Measurements from ENCODE around the gene HIGD1B.

HIGD1B gene

GRCh38 chr17:44827863-44828262, 19.8 kb upstream of the HIGD1B start:
- Histone ChIP-seq H3K4me1 (peaks cover 18% of the 10 kb centered on the region), H3K4me3 (peak overlapping the region; percentile 76), H3K9me3 (no peaks in the 10 kb centered on the region), H3K36me3 (replicated peaks) (peaks cover 2% of the 10 kb centered on the region; the same call in 1 of the 2 replicates), H3K27me3 (ENCODE audit: low read depth) (no peaks in the 10 kb centered on the region)
- DNase-seq (ENCODE audit: low spot score in 2 of 2): no peak
- in situ Hi-C loops (cut with MboI; ENCODE audit: low sequenced_read_pairs): no loop called here

- peak in 1 of 2 experiments; percentile 23 for DNase-seq (ENCODE audit: low spot score in 2 of 2)
- H3K27me3 ChIP-seq (ENCODE audit: low read depth): no peaks in the 10 kb centered on the region
- peak overlapping the region; percentile 76 for H3K4me3 ChIP-seq
- in situ Hi-C loops (cut with MboI; ENCODE audit: low sequenced_read_pairs): no loop called here
- peaks cover 2% of the 10 kb centered on the region; the same call in 1 of the 2 replicates for H3K36me3 ChIP-seq (replicated peaks)
- H3K9me3 ChIP-seq: no peaks in the 10 kb centered on the region
- H3K4me1 ChIP-seq: peaks cover 18% of the 10 kb centered on the region
Measured at GRCh38 chr17:44828919-44829522, 18.7 kb upstream of the HIGD1B start.

- no peaks in the 10 kb centered on the region for H3K27me3 ChIP-seq (ENCODE audit: low read depth)
- in situ Hi-C loops (cut with MboI; ENCODE audit: low sequenced_read_pairs): no loop called here
- H3K36me3 ChIP-seq (replicated peaks): peaks cover 2% of the 10 kb centered on the region; the same call in 1 of the 2 replicates
- no peaks in the 10 kb centered on the region for H3K9me3 ChIP-seq
- peaks cover 18% of the 10 kb centered on the region for H3K4me1 ChIP-seq
- peak; percentile 34 to 63 for DNase-seq (ENCODE audit: low spot score in 2 of 2)
- H3K4me3 ChIP-seq: peak within 1 kb of the TSS; percentile 76
Measured at GRCh38 chr17:44829523-44830358, 17.9 kb upstream of the HIGD1B start, which contains the start of gene GJC1. Gene GJC1 (minus strand): TSS chr17:44830287. CDS start chr17:44805817, 24,470 bp downstream.

GRCh38 chr17:44830359-44831288, 17.1 kb upstream of the HIGD1B start:
- in situ Hi-C loops (cut with MboI; ENCODE audit: low sequenced_read_pairs): no loop called here
- no peaks in the 10 kb centered on the region for H3K9me3 ChIP-seq
- H3K36me3 ChIP-seq (replicated peaks): peaks cover 2% of the 10 kb centered on the region; the same call in 1 of the 2 replicates
- H3K4me3 ChIP-seq: peak overlapping the region; percentile 76
- peaks cover 18% of the 10 kb centered on the region for H3K4me1 ChIP-seq
- peak; percentile 16 to 50 for DNase-seq (ENCODE audit: low spot score in 2 of 2)
- no peaks in the 10 kb centered on the region for H3K27me3 ChIP-seq (ENCODE audit: low read depth)

- no peak overlapping the region for H3K4me3 ChIP-seq
- peaks cover 18% of the 10 kb centered on the region for H3K4me1 ChIP-seq
- H3K27me3 ChIP-seq (ENCODE audit: low read depth): no peaks in the 10 kb centered on the region
- peaks cover 2% of the 10 kb centered on the region; the same call in 1 of the 2 replicates for H3K36me3 ChIP-seq (replicated peaks)
- no peak for DNase-seq (ENCODE audit: low spot score in 2 of 2)
- in situ Hi-C loops (cut with MboI; ENCODE audit: low sequenced_read_pairs): no loop called here
- H3K9me3 ChIP-seq: no peaks in the 10 kb centered on the region
Measured at GRCh38 chr17:44831371-44831770, 16.3 kb upstream of the HIGD1B start.

- Histone ChIP-seq H3K4me3 (no peak overlapping the region), H3K36me3 (replicated peaks) (peaks cover 2% of the 10 kb centered on the region; the same call in 1 of the 2 replicates), H3K9me3 (no peaks in the 10 kb centered on the region), H3K4me1 (peaks cover 17% of the 10 kb centered on the region), H3K27me3 (ENCODE audit: low read depth) (no peaks in the 10 kb centered on the region)
- DNase-seq (ENCODE audit: low spot score in 2 of 2): no peak
- in situ Hi-C loops (cut with MboI; ENCODE audit: low sequenced_read_pairs): no loop called here
Measured at GRCh38 chr17:44832805-44833204, 14.9 kb upstream of the HIGD1B start.

GRCh38 chr17:44837196-44837595, 10.5 kb upstream of the HIGD1B start:
- in situ Hi-C loops (cut with MboI; ENCODE audit: low sequenced_read_pairs): no loop called here
- H3K9me3 ChIP-seq: no peaks in the 10 kb centered on the region
- DNase-seq (ENCODE audit: low spot score in 2 of 2): no peak

GRCh38 chr17:44840274-44840673, 7.4 kb upstream of the HIGD1B start:
- DNase-seq (ENCODE audit: low spot score in 2 of 2): no peak
- in situ Hi-C loops (cut with MboI; ENCODE audit: low sequenced_read_pairs): no loop called here
- H3K4me3 ChIP-seq: no peak overlapping the region

More at GRCh38 chr17:44837196-44837595, 10.5 kb upstream of the HIGD1B start:
- Histone ChIP-seq H3K36me3 (replicated peaks) (no peaks in the 10 kb centered on the region), H3K4me1 (no peaks in the 10 kb centered on the region), H3K27me3 (ENCODE audit: low read depth) (no peaks in the 10 kb centered on the region), H3K4me3 (no peak overlapping the region)

GRCh38 chr17:44840936-44841335, 6.7 kb upstream of the HIGD1B start:
- H3K9me3 ChIP-seq: no peaks in the 10 kb centered on the region; the same call in 1 of the 2 replicates
- H3K27me3 ChIP-seq (ENCODE audit: low read depth): no peaks in the 10 kb centered on the region
- in situ Hi-C loops (cut with MboI; ENCODE audit: low sequenced_read_pairs): no loop called here
- H3K36me3 ChIP-seq (replicated peaks): no peaks in the 10 kb centered on the region
- no peaks in the 10 kb centered on the region; the same call in 1 of the 2 replicates for H3K4me1 ChIP-seq
- no peak overlapping the region for H3K4me3 ChIP-seq
- DNase-seq (ENCODE audit: low spot score in 2 of 2): no peak

More at GRCh38 chr17:44840274-44840673, 7.4 kb upstream of the HIGD1B start:
- Histone ChIP-seq H3K9me3 (no peaks in the 10 kb centered on the region; the same call in 1 of the 2 replicates), H3K27me3 (ENCODE audit: low read depth) (no peaks in the 10 kb centered on the region), H3K4me1 (no peaks in the 10 kb centered on the region; the same call in 1 of the 2 replicates), H3K36me3 (replicated peaks) (no peaks in the 10 kb centered on the region)

- in situ Hi-C loops (cut with MboI; ENCODE audit: low sequenced_read_pairs): no loop called here
- Histone ChIP-seq H3K4me3 (no peak overlapping the region), H3K27me3 (ENCODE audit: low read depth) (no peaks in the 10 kb centered on the region), H3K4me1 (no peaks in the 10 kb centered on the region; the same call in 1 of the 2 replicates), H3K9me3 (no peaks in the 10 kb centered on the region; the same call in 1 of the 2 replicates), H3K36me3 (replicated peaks) (no peaks in the 10 kb centered on the region)
- no peak for DNase-seq (ENCODE audit: low spot score in 2 of 2)
Measured at GRCh38 chr17:44842748-44843147, 4.9 kb upstream of the HIGD1B start.

- Histone ChIP-seq H3K4me3 (no peak overlapping the region), H3K27me3 (ENCODE audit: low read depth) (no peaks in the 10 kb centered on the region), H3K4me1 (no peaks in the 10 kb centered on the region; the same call in 1 of the 2 replicates), H3K9me3 (no peaks in the 10 kb centered on the region; the same call in 1 of the 2 replicates), H3K36me3 (replicated peaks) (no peaks in the 10 kb centered on the region)
- in situ Hi-C loops (cut with MboI; ENCODE audit: low sequenced_read_pairs): no loop called here
- DNase-seq (ENCODE audit: low spot score in 2 of 2): no peak
Measured at GRCh38 chr17:44844390-44844830, 3.3 kb upstream of the HIGD1B start.

- no peaks in the 10 kb centered on the region; the same call in 1 of the 2 replicates for H3K4me1 ChIP-seq
- in situ Hi-C loops (cut with MboI; ENCODE audit: low sequenced_read_pairs): no loop called here
Measured at GRCh38 chr17:44846206-44846605, 1.5 kb upstream of the HIGD1B start.

GRCh38 chr17:44848257-44848795, 643 bp downstream of the HIGD1B start:
- H3K9me3 ChIP-seq: no peaks in the 10 kb centered on the region; the same call in 1 of the 2 replicates
- H3K36me3 ChIP-seq (replicated peaks): peaks cover 33% of the 10 kb centered on the region
- H3K4me1 ChIP-seq: no peaks in the 10 kb centered on the region
- in situ Hi-C loops (cut with MboI; ENCODE audit: low sequenced_read_pairs): no loop called here
- no peak overlapping the region for H3K4me3 ChIP-seq
- H3K27me3 ChIP-seq (ENCODE audit: low read depth): no peaks in the 10 kb centered on the region
- no peak for DNase-seq (ENCODE audit: low spot score in 2 of 2)

More at GRCh38 chr17:44846206-44846605, 1.5 kb upstream of the HIGD1B start:
- DNase-seq (ENCODE audit: low spot score in 2 of 2): no peak
- no peaks in the 10 kb centered on the region; the same call in 1 of the 2 replicates for H3K9me3 ChIP-seq
- H3K27me3 ChIP-seq (ENCODE audit: low read depth): no peaks in the 10 kb centered on the region
- peaks cover 13% of the 10 kb centered on the region for H3K36me3 ChIP-seq (replicated peaks)
- no peak overlapping the region for H3K4me3 ChIP-seq
